CD8-positive, alpha-beta memory T cell (primary cell): Measurements from ENCODE around the gene RAPGEF1. TPM values are rescaled to one million over a fixed set of nuclear protein-coding genes. Genes with fewer than 3 reads are reported as not detected.
A peak's percentile ranks its signal among the peaks of the same experiment; 100 is the strongest.

Experiments used
- CTCF ChIA-PET: fragments of 350-600 bp; sonication (Branson Sonifier 250); formaldehyde crosslinking; loops from one replicate; lab custom pipeline; 2021; ENCODE audit warnings: antibody characterized with exemption; lab: Charles Lee
- POLR2A ChIA-PET: fragments of 350-600 bp; sonication (Branson Sonifier 250); formaldehyde crosslinking; loops from one replicate; lab custom pipeline; 2021; ENCODE audit warnings: antibody characterized with exemption; lab: Charles Lee
- DNase-seq, 5 donors: peaks; one replicate each; pipeline versions ENCODE4 v3.0.0 to v3.0.0-alpha.2; 2020 to 2022; ENCODE audit warnings: mixed read lengths in 1 of 5
- H3K27ac ChIP-seq: one replicate; pipeline ENCODE4 v1.7.0; 2013; ENCODE audit warnings: low read depth, mild to moderate bottlenecking, low read length, moderate library complexity
- H3K27me3 ChIP-seq: 2 replicates; pipeline ENCODE4 v1.7.0; 2013; ENCODE audit warnings: low read length, mild to moderate bottlenecking; ENCODE audit not compliant: insufficient read depth, poor library complexity, severe bottlenecking
- H3K36me3 ChIP-seq: 2 replicates; pipeline ENCODE4 v1.7.0; 2013; ENCODE audit warnings: mild to moderate bottlenecking, low read length, moderate library complexity; ENCODE audit not compliant: insufficient read depth
- H3K4me1 ChIP-seq: 2 replicates; pipeline ENCODE4 v1.7.0; 2013; ENCODE audit warnings: mild to moderate bottlenecking, low read length, moderate library complexity; ENCODE audit not compliant: insufficient read depth
- H3K4me3 ChIP-seq: 2 replicates; pipeline ENCODE4 v1.7.0; 2013; ENCODE audit warnings: mild to moderate bottlenecking, low read length
- H3K9me3 ChIP-seq: 2 replicates; pipeline ENCODE4 v1.7.0; 2013; ENCODE audit warnings: mild to moderate bottlenecking, low read length
- H3K27ac Mint-ChIP-seq, 8 donors: one replicate each; pipeline ENCODE4 v1.8.0; 2020 to 2021; ENCODE audit warnings: mixed read lengths in 8 of 8, mild to moderate bottlenecking in 6 of 8, inconsistent platforms in 3 of 8, moderate library complexity in 3 of 8
- H3K27me3 Mint-ChIP-seq, 2 donors: one replicate each; pipeline ENCODE4 v1.8.0; 2020 to 2021; ENCODE audit warnings: mixed read lengths in 2 of 2, mild to moderate bottlenecking in 1 of 2, moderate library complexity in 1 of 2
- H3K36me3 Mint-ChIP-seq, 3 donors: one replicate each; pipeline ENCODE4 v1.8.0; 2020 to 2021; ENCODE audit warnings: mixed read lengths in 3 of 3, inconsistent platforms in 1 of 3, mild to moderate bottlenecking in 1 of 3
- H3K4me1 Mint-ChIP-seq, 3 donors: one replicate each; pipeline ENCODE4 v1.8.0; 2020 to 2021; ENCODE audit warnings: mixed read lengths in 3 of 3, inconsistent platforms in 1 of 3, mild to moderate bottlenecking in 1 of 3
- H3K4me3 Mint-ChIP-seq, 7 donors: one replicate each; pipeline ENCODE4 v1.8.0; 2020 to 2021; ENCODE audit warnings: mixed read lengths in 7 of 7, mild to moderate bottlenecking in 6 of 7, moderate library complexity in 4 of 7, inconsistent platforms in 2 of 7
- H3K9me3 Mint-ChIP-seq, 5 donors: one replicate each; pipeline ENCODE4 v1.8.0; 2020 to 2022; ENCODE audit warnings: mixed read lengths in 5 of 5, mild to moderate bottlenecking in 3 of 5, moderate library complexity in 2 of 5, inconsistent platforms in 1 of 5
- polyA plus RNA-seq: library from polyadenylated mRNA; unstranded; fragments of 300-500 nt; fragmentation: Illumina TruSeq; gene quantifications from one replicate; pipeline ENCODE4 v1.2.3, GENCODE V29; 2021
- total RNA-seq, 2 experiments: library from RNA; stranded (reverse); gene quantifications; one replicate each; pipeline ENCODE4 v1.2.3, GENCODE V29; 2021

The RAPGEF1 gene
- total and polyA plus RNA-seq, 3 experiments from 2014 or later, result 20.1 to 148 (median 145) TPM

DNA sequence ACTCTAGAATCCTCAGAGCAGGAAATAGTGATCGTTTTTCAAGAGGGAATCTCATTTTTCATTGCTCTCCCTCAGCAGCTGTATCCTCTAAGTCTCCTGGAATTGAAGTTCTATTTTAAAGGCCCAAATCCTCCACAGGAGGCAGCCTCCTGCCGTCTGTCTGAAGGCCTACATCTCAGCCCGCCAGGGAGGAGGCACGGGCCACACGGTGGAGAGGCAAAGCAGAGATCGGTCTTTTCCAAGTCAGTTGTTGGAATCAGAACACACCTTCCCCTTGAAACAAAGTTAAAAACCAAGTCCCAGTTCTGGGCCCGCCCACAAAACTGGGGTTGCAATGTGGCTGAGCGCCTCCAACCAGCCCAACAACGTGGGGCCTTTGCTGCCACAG, 68.7 kb downstream of the RAPGEF1 start:
- Histone ChIP-seq H3K9me3 (no peaks in the 10 kb centered on the region), H3K4me3 (no peak overlapping the region), H3K27me3 (no peaks in the 10 kb centered on the region), H3K27ac (peak overlapping the region; percentile 88), H3K36me3 (no peaks in the 10 kb centered on the region), H3K4me1 (peaks cover 76% of the 10 kb centered on the region)
- CTCF ChIA-PET, result no interaction called here
- POLR2A ChIA-PET, result no interaction called here
- no peaks in the 10 kb centered on the region for H3K27me3 Mint-ChIP-seq
- no peaks in the 10 kb centered on the region for H3K9me3 Mint-ChIP-seq
- H3K4me3 Mint-ChIP-seq, result peak overlapping the region in 6 of 7 donors; percentile 39 to 84 (median 66)
- peaks cover 90 to 100% (median 100%) of the 10 kb centered on the region in 3 donors for H3K4me1 Mint-ChIP-seq
- peaks cover 0 to 4% (median 0%) of the 10 kb centered on the region in 3 donors for H3K36me3 Mint-ChIP-seq
- H3K27ac Mint-ChIP-seq, result peak overlapping the region; percentile 95 to 100 (median 99)
- no peak for DNase-seq

DNA sequence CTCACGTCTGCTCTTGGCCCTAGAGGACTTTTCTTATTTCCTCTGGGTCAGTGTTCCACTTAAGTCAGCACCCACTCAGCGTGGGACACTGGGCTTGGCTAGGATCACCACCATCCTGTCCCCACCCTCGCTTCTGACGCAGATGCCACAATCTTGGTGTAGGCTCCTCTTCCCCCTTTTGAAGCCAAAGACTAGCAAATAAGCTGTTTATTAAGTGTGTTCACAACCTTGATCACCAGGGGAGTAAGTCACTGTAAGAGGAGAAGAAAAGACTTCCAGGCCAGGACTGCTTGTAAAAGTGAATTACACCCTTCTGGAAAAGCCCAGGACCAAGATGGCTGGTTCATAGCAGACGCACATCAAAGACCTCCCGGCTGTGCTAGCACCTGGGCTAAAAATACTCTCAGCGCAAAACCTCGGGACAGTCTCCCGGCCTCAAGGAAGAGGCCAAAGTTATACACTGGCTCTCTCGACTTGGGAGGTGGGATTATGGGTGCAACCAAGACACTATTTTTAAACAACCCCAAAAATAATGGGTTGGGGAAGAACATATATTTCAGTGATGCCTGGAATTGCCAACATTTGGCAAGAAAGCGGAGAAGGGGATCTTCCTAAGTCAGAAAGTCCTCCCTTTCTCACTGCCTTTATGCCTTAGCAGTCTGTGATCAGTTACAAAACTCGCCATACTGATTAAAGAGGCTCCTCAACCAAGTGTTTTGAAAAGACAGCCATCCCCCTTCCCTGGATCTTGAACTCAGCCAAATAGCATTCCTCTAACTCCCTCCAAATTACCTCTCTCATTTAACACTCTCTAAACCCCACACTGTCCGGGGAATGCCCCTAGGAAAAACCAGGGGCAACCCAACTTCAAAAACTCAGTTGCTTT, 69.4 kb downstream of the RAPGEF1 start:
- Mint-ChIP-seq H3K27me3 (no peaks in the 10 kb centered on the region), H3K27ac (peak overlapping the region; percentile 95 to 100 (median 99)), H3K36me3 (peaks cover 0 to 4% (median 0%) of the 10 kb centered on the region in 3 donors), H3K4me1 (peaks cover 90 to 100% (median 100%) of the 10 kb centered on the region in 3 donors), H3K9me3 (no peaks in the 10 kb centered on the region), H3K4me3 (peak overlapping the region; percentile 45 to 84 (median 63))
- peak in 1 of 5 donors; percentile 65 for DNase-seq
- Histone ChIP-seq H3K4me3 (no peak overlapping the region), H3K9me3 (no peaks in the 10 kb centered on the region), H3K4me1 (peaks cover 76% of the 10 kb centered on the region), H3K36me3 (no peaks in the 10 kb centered on the region), H3K27me3 (no peaks in the 10 kb centered on the region), H3K27ac (peak overlapping the region; percentile 88)
- CTCF ChIA-PET, result interaction anchor here (2.5 to 2.9 kb wide), 2 partner anchors 25 to 40 kb away, joined by 7 to 10 read pairs; no protein-coding TSS in a partner anchor
- POLR2A ChIA-PET, result interaction anchor here (1.1 kb wide), 1 partner anchor 8 kb away, joined by 3 read pairs; no protein-coding TSS in a partner anchor

GRCh38 chr9:131669269-131670157, 70.4 kb downstream of the RAPGEF1 start:
- H3K4me1 Mint-ChIP-seq, result peaks cover 89 to 100% (median 100%) of the 10 kb centered on the region in 3 donors
- H3K4me3 Mint-ChIP-seq, result peak overlapping the region; percentile 56 to 88 (median 79)
- H3K27me3 Mint-ChIP-seq, result no peaks in the 10 kb centered on the region
- CTCF ChIA-PET, result interaction anchor here (0.8 to 6.1 kb wide), 12 partner anchors 8 to 400 kb away, joined by 3 to 44 read pairs (median 5); no protein-coding TSS in a partner anchor
- H3K27ac Mint-ChIP-seq, result peak overlapping the region; percentile 95 to 100 (median 99)
- peak overlapping the region; percentile 88 for H3K27ac ChIP-seq
- peaks cover 76% of the 10 kb centered on the region for H3K4me1 ChIP-seq
- peaks cover 0 to 7% (median 0%) of the 10 kb centered on the region in 3 donors for H3K36me3 Mint-ChIP-seq
- POLR2A ChIA-PET, result interaction anchor here (1.1 to 2.2 kb wide), 4 partner anchors 9 to 63 kb away, joined by 3 to 25 read pairs (median 15); no protein-coding TSS in a partner anchor
- no peak for DNase-seq
- peak overlapping the region; percentile 54 for H3K4me3 ChIP-seq
- no peaks in the 10 kb centered on the region for H3K27me3 ChIP-seq
- no peaks in the 10 kb centered on the region for H3K36me3 ChIP-seq
- H3K9me3 Mint-ChIP-seq, result no peaks in the 10 kb centered on the region
- H3K9me3 ChIP-seq, result no peaks in the 10 kb centered on the region

- Mint-ChIP-seq H3K36me3 (peaks cover 0 to 5% (median 0%) of the 10 kb centered on the region in 3 donors), H3K9me3 (no peaks in the 10 kb centered on the region), H3K27ac (peak overlapping the region; percentile 95 to 100 (median 99)), H3K4me1 (peaks cover 93 to 100% (median 100%) of the 10 kb centered on the region in 3 donors), H3K4me3 (peak overlapping the region; percentile 56 to 88 (median 79)), H3K27me3 (no peaks in the 10 kb centered on the region)
- Histone ChIP-seq H3K4me1 (peaks cover 76% of the 10 kb centered on the region), H3K27me3 (no peaks in the 10 kb centered on the region), H3K36me3 (no peaks in the 10 kb centered on the region), H3K9me3 (no peaks in the 10 kb centered on the region), H3K4me3 (peak overlapping the region; percentile 54), H3K27ac (peak overlapping the region; percentile 88)
- CTCF ChIA-PET, result interaction anchor here (0.7 to 6.1 kb wide), 17 partner anchors 9 to 399 kb away, joined by 3 to 44 read pairs (median 4); no protein-coding TSS in a partner anchor
- POLR2A ChIA-PET, result interaction anchor here (0.6 to 2.2 kb wide), 7 partner anchors 10 to 64 kb away, joined by 3 to 25 read pairs (median 5); no protein-coding TSS in a partner anchor
- peak; percentile 48 to 88 (median 63) for DNase-seq
Observed at GRCh38 chr9:131668439-131669268, 71.2 kb downstream of the RAPGEF1 start.

DNA sequence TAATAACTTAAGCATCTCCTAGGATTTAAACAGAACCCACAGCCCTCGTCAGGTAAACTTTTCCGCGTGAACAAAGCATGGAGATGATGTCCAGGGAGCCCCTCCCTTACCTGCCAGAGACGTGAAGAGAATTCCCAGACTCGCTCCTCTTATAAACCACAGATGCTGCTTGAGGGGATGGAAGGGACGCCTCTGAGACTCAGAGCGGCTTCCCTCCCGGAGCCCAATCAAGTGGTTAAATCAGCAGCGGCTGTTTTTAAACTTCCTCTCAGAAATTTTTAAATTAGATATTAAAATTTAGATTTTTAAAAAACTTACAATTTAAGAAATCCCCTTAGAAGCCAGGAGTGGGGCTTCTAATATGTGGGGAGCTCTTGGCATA, 71.8 kb downstream of the RAPGEF1 start:
- Mint-ChIP-seq H3K27ac (peak overlapping the region; percentile 95 to 100 (median 99)), H3K4me3 (peak overlapping the region; percentile 56 to 88 (median 84)), H3K27me3 (no peaks in the 10 kb centered on the region), H3K9me3 (no peaks in the 10 kb centered on the region), H3K36me3 (peaks cover 0 to 4% (median 0%) of the 10 kb centered on the region in 3 donors), H3K4me1 (peaks cover 93 to 100% (median 99%) of the 10 kb centered on the region in 3 donors)
- Histone ChIP-seq H3K36me3 (no peaks in the 10 kb centered on the region), H3K4me3 (peak overlapping the region; percentile 54), H3K27me3 (no peaks in the 10 kb centered on the region), H3K9me3 (no peaks in the 10 kb centered on the region), H3K4me1 (peaks cover 79% of the 10 kb centered on the region), H3K27ac (peak overlapping the region; percentile 88)
- no peak for DNase-seq
- ChIA-PET POLR2A (interaction anchor here (0.6 to 2.2 kb wide), 7 partner anchors 10 to 64 kb away, joined by 3 to 25 read pairs (median 5); no protein-coding TSS in a partner anchor), CTCF (interaction anchor here (0.7 to 6.1 kb wide), 13 partner anchors 9 to 399 kb away, joined by 3 to 44 read pairs (median 4); no protein-coding TSS in a partner anchor)

GRCh38 chr9:131667576-131667975, 72.3 kb downstream of the RAPGEF1 start:
- Mint-ChIP-seq H3K27ac (peak overlapping the region; percentile 95 to 100 (median 99)), H3K4me1 (peaks cover 92 to 100% (median 98%) of the 10 kb centered on the region in 3 donors), H3K4me3 (peak overlapping the region; percentile 44 to 85 (median 79)), H3K36me3 (peaks cover 0 to 4% (median 0%) of the 10 kb centered on the region in 3 donors), H3K9me3 (no peaks in the 10 kb centered on the region), H3K27me3 (no peaks in the 10 kb centered on the region)
- no peaks in the 10 kb centered on the region for H3K27me3 ChIP-seq
- peak overlapping the region; percentile 46 for H3K4me3 ChIP-seq
- H3K27ac ChIP-seq, result peak overlapping the region; percentile 88
- POLR2A ChIA-PET, result interaction anchor here (0.9 to 2.2 kb wide), 4 partner anchors 11 to 65 kb away, joined by 4 to 25 read pairs (median 15); no protein-coding TSS in a partner anchor
- peaks cover 79% of the 10 kb centered on the region for H3K4me1 ChIP-seq
- DNase-seq, result peak in 3 of 5 donors; percentile 50 to 77 (median 52)
- no peaks in the 10 kb centered on the region for H3K36me3 ChIP-seq
- CTCF ChIA-PET, result interaction anchor here (0.5 to 6.1 kb wide), 11 partner anchors 9 to 398 kb away, joined by 3 to 44 read pairs (median 5); no protein-coding TSS in a partner anchor
- H3K9me3 ChIP-seq, result no peaks in the 10 kb centered on the region
